Measurements from ENCODE around the gene ACOT9.
"Not testable (repeated sequence)": the region's sequence is repeated elsewhere in the genome, so short reads cannot be mapped to it uniquely, and the experiment has no call there.

Gene ACOT9

GRCh38 chrX:23742697-23743622 is at the start of gene ACOT9:
ACOT9 (minus strand) TSS chrX:23743276; CDS start chrX:23743144, 132 bp downstream.
- peak; percentile 92 for DNase-seq

- no peak for DNase-seq
Observed at GRCh38 chrX:23790155-23790497, 47.0 kb upstream of the ACOT9 start.

- DNase-seq, result no peak
Observed at GRCh38 chrX:23789386-23790154, 46.5 kb upstream of the ACOT9 start.

GRCh38 chrX:23788946-23789345 is 45.9 kb upstream of the ACOT9 start:
- no peak for DNase-seq

- peak; percentile 56 for DNase-seq
Observed at GRCh38 chrX:23788521-23788920, 45.4 kb upstream of the ACOT9 start.

- no peak for DNase-seq
Observed at GRCh38 chrX:23787745-23788118, 44.7 kb upstream of the ACOT9 start.

GRCh38 chrX:23786268-23786815 is 43.3 kb upstream of the ACOT9 start:
- DNase-seq, result peak; percentile 43

- DNase-seq, result no peak
Observed at GRCh38 chrX:23785580-23785979, 42.5 kb upstream of the ACOT9 start.

GRCh38 chrX:23784470-23785331 is 41.6 kb upstream of the ACOT9 start:
- peak; percentile 82 for DNase-seq

- peak; percentile 39 for DNase-seq
Observed at GRCh38 chrX:23783589-23784469, 40.8 kb upstream of the ACOT9 start.

- peak; percentile 95 for DNase-seq
Observed at GRCh38 chrX:23782863-23783588, 40.0 kb upstream of the ACOT9 start, which contains the start of gene SAT1. SAT1 (plus strand) TSS chrX:23783173; CDS start chrX:23783352, 179 bp downstream.

- peak; percentile 42 for DNase-seq
Observed at GRCh38 chrX:23782455-23782854, 39.4 kb upstream of the ACOT9 start.

GRCh38 chrX:23779025-23779424 is 35.9 kb upstream of the ACOT9 start:
- DNase-seq, result no peak

- no peak for DNase-seq
Observed at GRCh38 chrX:23776363-23776762, 33.3 kb upstream of the ACOT9 start.

- peak; percentile 88 for DNase-seq
Observed at GRCh38 chrX:23773601-23774175, 30.6 kb upstream of the ACOT9 start.

- DNase-seq, result not testable (repeated sequence)
Observed at GRCh38 chrX:23771086-23771485, 28.0 kb upstream of the ACOT9 start.

- no peak for DNase-seq
Observed at GRCh38 chrX:23770142-23770541, 27.1 kb upstream of the ACOT9 start.

GRCh38 chrX:23766650-23767551 is 23.8 kb upstream of the ACOT9 start:
- no peak for DNase-seq

- no peak for DNase-seq
Observed at GRCh38 chrX:23765868-23766267, 22.8 kb upstream of the ACOT9 start.
